HG02870 (cell line): ENCODE measurements around the gene METTL6.
"Not testable (repeated sequence)": the region's sequence is repeated elsewhere in the genome, so short reads cannot be mapped to it uniquely, and the experiment has no call there.

ENCODE experiments used
- ATAC-seq: cut with Tn5 transposase; IDR thresholded peaks from one replicate; pipeline ENCODE4 v1.9.1; 2021; ENCODE audit warnings: mild to moderate bottlenecking, moderate library complexity; ENCODE audit not compliant: unreplicated experiment

Gene METTL6

GRCh38 chr3:15405448-15406050 lies 21.8 kb downstream of the METTL6 start:
- no peak for ATAC-seq

DNA sequence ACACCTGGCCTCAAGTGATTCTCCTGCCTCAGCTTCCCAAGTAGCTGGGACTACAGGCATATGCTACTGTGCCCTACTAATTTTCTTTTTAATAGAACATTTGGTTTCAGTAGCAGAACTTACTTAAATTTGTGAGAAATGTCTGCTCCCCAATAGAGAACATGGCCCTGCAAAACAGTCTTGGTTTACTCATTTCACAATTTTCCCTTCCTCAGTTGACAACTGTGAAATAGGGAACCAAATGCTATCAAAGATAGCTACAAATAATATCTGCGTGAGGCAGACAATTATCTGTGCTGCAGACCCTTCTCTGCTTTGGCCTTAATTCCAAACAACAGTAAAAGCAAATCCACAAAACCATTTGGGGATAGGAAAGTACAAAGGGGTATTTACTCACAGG lies 22.6 kb downstream of the METTL6 start:
- ATAC-seq: peak; percentile 65

- no peak for ATAC-seq
Observed at GRCh38 chr3:15403965-15404364, 23.4 kb downstream of the METTL6 start.

- no peak for ATAC-seq
Observed at GRCh38 chr3:15403495-15403894, 23.8 kb downstream of the METTL6 start.

DNA sequence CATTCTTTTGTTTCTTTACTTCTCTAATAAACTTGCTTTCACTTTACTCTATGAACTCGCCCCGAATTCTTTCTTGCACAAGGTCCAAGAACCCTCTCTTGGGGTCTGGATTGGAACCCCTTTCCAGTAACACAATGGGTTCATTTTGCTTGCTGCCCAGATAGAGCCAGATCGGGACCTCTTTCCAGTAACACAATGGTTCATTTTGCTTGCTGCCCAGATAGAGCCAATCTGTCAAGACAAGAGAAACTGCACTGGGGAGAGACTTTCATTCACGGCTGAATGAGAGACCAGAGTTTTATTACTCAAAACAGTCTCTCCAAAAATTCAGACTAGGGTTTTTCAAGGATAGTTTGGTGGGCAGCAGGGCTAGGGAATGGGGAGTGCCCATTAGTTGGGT lies 25.4 kb downstream of the METTL6 start:
- no peak for ATAC-seq

DNA sequence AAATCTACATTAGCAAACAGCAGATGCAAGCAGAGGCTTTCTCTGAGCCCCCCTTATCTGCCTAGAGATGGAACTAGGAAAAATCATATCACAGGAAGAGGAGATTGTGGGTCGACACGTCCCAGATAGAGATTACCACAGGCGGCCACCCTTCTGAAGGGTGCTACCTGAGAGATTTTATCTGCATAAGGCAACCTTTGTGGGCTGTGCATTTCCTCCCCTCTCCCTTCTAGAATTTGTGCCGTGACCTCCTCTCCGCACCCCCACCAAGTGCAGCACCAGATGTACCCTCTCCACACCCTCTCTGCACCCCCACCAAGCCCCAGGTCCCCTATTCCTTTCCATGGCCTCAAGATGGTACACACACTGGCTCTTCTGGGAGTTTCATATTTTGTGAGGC lies 27.4 kb downstream of the METTL6 start:
- no peak for ATAC-seq

DNA sequence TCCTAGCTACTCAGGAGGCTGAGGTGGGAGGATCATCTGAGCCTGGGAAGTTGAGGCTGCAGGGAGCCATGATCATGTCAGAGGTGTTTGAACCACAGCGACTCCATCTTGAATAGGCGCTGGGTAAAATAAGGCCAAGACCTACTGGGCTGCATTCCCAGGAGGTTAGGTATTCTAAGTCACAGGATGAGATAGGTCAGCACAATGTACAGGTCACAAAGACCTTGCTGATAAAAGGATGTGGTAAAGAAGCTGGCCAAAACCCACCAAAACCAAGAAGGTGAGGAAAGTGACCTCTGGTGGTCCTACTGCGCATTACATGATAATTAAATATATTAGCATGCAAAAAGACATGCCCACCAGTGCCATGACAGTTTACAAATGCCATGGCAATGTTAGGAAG lies 28.6 kb downstream of the METTL6 start:
- ATAC-seq: not testable (repeated sequence)

GRCh38 chr3:15393252-15393651 lies 34.1 kb downstream of the METTL6 start:
- not testable (repeated sequence) for ATAC-seq

- no peak for ATAC-seq
Observed at GRCh38 chr3:15391007-15391406, 36.3 kb downstream of the METTL6 start.

DNA sequence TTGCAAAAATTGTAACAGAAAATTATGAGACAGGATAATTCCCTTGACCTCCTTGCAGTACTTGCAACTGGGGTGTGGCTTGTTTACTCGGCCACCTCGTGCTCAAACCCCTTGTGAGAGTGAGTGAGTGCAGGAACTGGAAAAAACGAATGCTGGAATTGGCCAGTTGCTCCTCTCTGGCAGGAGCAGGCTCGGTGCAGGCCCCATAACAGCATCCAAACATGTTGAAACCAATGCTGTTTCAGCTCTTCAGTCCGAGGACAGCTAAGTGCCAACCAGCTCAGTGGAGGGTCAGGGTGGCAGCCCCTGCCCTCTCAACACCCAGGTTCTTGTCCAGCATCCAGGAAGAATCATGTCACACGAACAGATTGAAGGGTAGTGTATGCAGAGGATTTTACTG lies 36.9 kb downstream of the METTL6 start:
- ATAC-seq: no peak

DNA sequence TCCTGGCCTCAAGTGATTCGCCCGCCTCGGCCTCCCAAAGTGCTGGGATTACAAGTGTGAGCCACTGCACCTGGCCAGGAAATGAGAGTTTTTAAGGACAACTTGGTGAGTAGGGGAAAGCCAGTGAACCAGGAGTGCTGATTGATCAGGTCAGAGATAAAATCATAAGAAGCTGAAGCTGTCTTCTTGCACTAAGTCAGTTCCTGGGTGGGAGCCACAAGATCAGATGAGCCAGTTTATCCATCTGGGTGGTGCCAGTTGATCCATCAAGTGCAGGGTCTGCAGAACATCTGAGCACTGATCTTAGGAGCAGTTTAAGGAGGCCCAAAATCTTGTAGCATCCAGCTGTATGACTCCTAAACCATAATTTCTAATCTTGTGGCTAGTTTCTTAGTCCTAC lies 39.0 kb downstream of the METTL6 start:
- ATAC-seq: not testable (repeated sequence)

- ATAC-seq: no peak
Observed at GRCh38 chr3:15387735-15388134, 39.6 kb downstream of the METTL6 start.

- no peak for ATAC-seq
Observed at GRCh38 chr3:15387171-15387581, 40.2 kb downstream of the METTL6 start.

DNA sequence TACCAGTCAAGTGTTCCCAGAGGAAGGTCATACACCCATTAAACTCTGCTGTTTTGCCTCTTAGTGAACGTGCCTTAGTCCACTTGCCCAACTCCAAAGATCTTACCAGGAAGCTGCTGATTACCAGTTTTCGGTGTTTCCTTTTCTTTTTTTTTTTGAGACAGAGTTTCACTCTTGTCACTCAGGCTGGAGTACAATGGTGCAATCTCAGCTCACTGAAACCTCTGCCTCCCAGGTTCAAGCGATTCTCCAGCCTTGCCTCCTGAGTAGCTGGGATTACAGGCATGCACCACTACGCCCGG lies 40.7 kb downstream of the METTL6 start:
- not testable (repeated sequence) for ATAC-seq

- no peak for ATAC-seq
Observed at GRCh38 chr3:15385901-15386653, 41.3 kb downstream of the METTL6 start.

GRCh38 chr3:15385238-15385695 lies 42.1 kb downstream of the METTL6 start:
- ATAC-seq: peak; percentile 10

DNA sequence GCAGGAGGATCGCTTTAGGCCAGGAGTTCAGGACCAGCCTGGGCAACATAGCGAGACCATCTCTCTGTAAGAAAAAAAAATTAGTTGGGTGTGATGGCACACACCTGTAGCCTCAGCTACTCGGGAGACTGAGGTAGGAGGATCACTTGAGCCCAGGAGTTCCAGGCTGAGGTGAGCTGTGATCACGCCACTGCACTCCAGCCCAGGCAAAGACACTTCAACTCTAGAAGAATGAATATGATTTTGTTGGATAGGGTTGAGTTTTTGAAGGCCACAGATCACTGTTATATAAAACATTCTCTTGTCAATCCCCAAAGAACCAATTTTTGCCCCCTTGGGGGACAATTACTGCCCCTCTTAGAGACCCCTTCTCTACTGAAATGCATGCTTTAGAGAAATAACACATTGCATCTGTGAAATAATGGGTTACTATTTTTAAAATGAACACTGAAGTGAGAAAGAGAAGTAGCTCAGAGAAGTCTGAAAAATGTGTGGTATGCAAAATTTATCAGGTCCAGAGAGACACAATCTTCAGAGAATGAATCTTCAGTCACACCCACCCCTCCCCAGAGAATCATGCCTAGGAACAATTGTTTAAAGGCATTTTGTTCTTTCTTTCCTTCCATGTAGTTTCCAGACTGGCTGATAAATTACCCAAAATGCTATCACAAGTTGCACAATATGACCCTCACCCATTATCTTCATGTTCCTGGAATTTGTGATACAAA lies 42.7 kb downstream of the METTL6 start:
- peak; percentile 81 for ATAC-seq

- no peak for ATAC-seq
Observed at GRCh38 chr3:15382405-15382923, 44.9 kb downstream of the METTL6 start.

DNA sequence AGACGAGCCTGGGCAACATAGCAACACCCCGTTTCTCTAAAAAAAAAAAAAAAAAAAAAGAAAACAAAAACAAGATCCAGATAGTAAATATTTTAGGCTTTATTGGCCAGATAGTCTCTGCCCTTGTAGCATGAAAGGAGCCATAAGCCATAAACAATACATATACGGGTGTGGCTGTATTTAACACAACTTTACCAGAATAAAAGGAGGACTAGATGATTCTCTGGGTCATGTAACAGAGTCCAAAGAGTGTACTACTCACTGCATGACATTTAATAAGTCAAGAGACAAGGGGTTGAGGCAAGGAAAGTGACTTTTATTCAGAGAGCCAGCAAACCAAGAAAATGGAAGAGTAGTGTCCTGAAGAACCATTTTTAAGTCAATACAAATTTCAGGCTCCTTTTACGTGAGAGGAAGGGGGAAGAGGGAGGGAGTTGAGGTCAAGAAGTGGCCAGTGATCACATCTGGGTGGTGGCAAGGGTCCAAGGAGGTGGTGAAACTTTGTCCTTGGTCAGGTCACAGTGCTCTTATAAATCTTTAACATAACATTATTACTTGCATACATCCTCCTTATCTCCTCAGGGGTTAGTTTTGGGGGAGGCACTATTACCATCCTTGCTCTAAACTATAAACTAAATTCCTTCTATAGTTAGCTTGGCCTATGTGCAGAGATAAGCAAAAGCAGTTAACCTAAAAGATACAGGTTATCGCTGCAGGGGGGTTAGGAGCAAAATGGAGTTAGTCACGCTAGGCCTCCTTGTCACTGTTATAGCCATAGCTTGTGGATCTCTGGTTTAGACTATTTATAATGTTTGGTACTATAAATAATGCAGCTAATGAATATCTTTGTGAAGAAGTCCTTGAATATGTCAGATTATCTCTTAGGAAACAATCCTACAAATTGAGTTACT lies 46.1 kb downstream of the METTL6 start:
- no peak for ATAC-seq

DNA sequence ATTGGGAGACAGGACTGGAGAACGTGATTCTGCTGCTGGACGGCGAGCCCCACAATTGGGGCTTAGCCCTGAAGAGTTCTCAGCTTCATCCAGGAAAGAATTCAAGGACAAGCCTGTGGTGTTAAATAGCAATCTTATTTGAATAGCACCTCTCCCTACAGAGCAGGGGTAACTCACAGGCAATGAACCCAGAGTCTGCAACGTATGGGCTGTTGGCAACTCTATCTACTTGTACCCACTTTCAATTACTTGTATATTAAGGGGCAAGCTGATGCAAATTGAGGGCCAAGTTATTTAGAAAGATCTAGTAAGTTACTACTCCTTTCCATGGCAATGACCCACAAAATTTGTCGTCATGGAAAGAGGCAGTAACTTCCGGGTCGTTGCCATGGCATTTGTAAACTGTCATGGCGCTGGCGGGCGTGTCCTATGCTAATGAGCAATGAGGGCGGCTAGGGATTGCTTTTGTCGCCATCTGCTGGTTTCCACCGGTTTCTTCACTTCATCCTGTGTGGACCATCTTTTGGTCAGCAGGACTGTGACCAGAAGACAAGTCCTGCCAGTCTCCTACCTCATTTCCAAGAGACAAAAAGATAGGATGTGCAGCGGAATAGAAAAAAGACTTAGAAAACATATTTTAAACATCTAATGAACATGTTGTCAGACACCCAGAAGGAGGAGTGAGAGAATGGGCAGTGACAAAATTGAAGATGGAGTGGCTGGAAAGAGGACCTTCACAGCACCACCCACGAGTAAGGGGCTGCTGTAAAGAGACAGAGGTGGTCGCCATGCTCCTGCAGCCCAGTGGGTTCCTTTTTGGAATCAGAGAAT lies 49.2 kb downstream of the METTL6 start:
- ATAC-seq: peak; percentile 91
